Activated T-helper 17 cell treated with anti-CD3 and anti-CD28 coated beads, Interleukin-2, amount 50 U/mL, for 72 hours (primary cell): ENCODE measurements around the gene ACOX2. TPM values are rescaled to one million over a fixed set of nuclear protein-coding genes. Genes with fewer than 3 reads are reported as not detected.
A peak's percentile ranks its signal among the peaks of the same experiment; 100 is the strongest.

Experiments used
- ATAC-seq: fragments of 150-1000 bp; cut with Tn5 transposase; replicated peaks from 2 replicates; pipeline ENCODE4 v1.10.0; 2021; ENCODE audit warnings: mild to moderate bottlenecking, moderate library complexity
- H3K27ac Mint-ChIP-seq: one replicate; pipeline ENCODE4 v1.8.0; 2022; ENCODE audit warnings: mixed read lengths
- H3K27me3 Mint-ChIP-seq: one replicate; pipeline ENCODE4 v1.8.0; 2022; ENCODE audit warnings: mixed read lengths
- H3K36me3 Mint-ChIP-seq: one replicate; pipeline ENCODE4 v1.8.0; 2022; ENCODE audit warnings: low read depth, mild to moderate bottlenecking, mixed read lengths
- H3K4me1 Mint-ChIP-seq: one replicate; pipeline ENCODE4 v1.8.0; 2022; ENCODE audit warnings: mixed read lengths
- H3K4me3 Mint-ChIP-seq: one replicate; pipeline ENCODE4 v1.8.0; 2022; ENCODE audit warnings: mild to moderate bottlenecking, mixed read lengths
- H3K9me3 Mint-ChIP-seq: one replicate; pipeline ENCODE4 v1.8.0; 2022; ENCODE audit warnings: mixed read lengths
- total RNA-seq, 2 donors: library from RNA; stranded (reverse); gene quantifications; one replicate each; pipeline ENCODE4 v1.2.3, GENCODE V29; 2022

Gene ACOX2
- total RNA-seq, 2 donors from 2014 or later = not detected

DNA sequence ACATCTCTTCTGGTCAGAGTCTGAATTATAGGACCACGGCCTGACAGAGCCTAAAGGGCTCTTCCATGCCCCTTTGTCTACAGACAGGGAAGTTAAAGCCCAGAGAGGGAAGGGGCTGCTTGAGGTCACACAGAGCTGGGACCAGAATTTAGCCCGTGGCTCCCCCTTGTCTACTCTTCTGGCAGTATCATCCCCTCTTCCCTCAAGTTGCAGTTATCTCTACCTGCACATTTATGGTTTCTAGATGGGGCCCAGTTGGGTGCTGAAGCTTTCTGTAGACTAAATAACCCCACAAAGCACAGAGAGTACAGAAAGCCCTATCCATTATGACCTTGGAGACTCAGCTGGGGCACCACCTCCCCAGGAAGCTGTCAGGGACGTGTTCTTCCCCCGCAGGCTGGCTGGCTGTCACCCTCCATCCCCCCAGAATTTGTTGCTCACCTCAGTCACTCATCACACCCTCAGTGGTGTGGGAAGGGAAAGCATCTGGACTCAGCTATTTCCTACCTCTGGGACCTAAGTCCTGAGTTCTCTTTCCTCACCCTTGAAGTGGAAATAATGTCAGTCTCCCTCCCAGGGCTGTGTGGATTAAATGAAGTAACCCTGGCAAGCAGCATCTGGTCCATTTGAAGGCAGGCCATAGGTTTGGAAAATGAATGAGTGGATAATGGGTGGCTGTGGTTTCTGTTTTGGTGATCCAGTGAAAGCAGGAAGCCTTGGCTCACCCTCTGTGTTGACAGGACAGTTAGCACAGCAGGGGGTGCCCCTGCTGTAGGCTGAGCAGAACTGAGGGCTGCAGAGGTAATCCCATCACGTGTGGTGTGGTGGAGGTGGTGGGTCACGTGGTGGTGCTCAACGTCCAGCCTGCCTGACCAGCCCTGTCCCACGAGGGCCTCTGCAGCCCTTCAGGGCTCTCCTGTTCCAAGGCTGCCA, 16.3 kb downstream of the ACOX2 start:
- no peak for ATAC-seq
- Mint-ChIP-seq H3K27me3 (no peaks in the 10 kb centered on the region), H3K36me3 (no peaks in the 10 kb centered on the region), H3K4me3 (no peak overlapping the region), H3K4me1 (no peaks in the 10 kb centered on the region), H3K9me3 (no peaks in the 10 kb centered on the region), H3K27ac (no peak overlapping the region)

GRCh38 chr3:58519668-58520402, 17.2 kb downstream of the ACOX2 start:
- no peak overlapping the region for H3K4me3 Mint-ChIP-seq
- no peaks in the 10 kb centered on the region for H3K36me3 Mint-ChIP-seq
- H3K27ac Mint-ChIP-seq = no peak overlapping the region
- no peak for ATAC-seq
- no peaks in the 10 kb centered on the region for H3K9me3 Mint-ChIP-seq
- no peaks in the 10 kb centered on the region for H3K4me1 Mint-ChIP-seq
- no peaks in the 10 kb centered on the region for H3K27me3 Mint-ChIP-seq

- Mint-ChIP-seq H3K4me1 (no peaks in the 10 kb centered on the region), H3K9me3 (no peaks in the 10 kb centered on the region)
Measured at GRCh38 chr3:58518291-58518789, 18.6 kb downstream of the ACOX2 start.

DNA sequence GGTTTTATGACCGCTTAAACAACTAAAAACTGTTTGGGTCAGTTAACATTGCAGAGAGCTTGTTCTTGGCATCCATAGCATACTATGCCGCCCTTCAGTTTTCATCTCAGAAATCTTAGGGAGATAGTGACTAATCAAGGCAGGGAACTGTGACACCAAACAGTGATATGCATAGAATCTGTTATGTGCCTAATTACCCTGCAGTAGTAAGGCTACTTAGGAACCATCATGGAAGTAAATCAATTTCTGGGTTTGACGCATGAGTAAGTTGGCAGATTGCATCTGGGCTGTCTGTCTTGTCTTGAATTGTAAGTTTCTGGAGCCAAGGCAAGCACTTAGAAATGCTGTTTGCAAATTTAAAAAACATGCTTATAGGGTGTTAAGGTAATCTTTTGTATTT, 22.6 kb downstream of the ACOX2 start:
- Mint-ChIP-seq H3K4me3 (no peak overlapping the region), H3K4me1 (no peaks in the 10 kb centered on the region), H3K36me3 (no peaks in the 10 kb centered on the region), H3K9me3 (peaks cover 3% of the 10 kb centered on the region), H3K27me3 (no peaks in the 10 kb centered on the region), H3K27ac (no peak overlapping the region)
- ATAC-seq = no peak

More at GRCh38 chr3:58518291-58518789, 18.6 kb downstream of the ACOX2 start:
- Mint-ChIP-seq H3K4me3 (no peak overlapping the region), H3K27me3 (no peaks in the 10 kb centered on the region), H3K27ac (no peak overlapping the region), H3K36me3 (no peaks in the 10 kb centered on the region)
- no peak for ATAC-seq

DNA sequence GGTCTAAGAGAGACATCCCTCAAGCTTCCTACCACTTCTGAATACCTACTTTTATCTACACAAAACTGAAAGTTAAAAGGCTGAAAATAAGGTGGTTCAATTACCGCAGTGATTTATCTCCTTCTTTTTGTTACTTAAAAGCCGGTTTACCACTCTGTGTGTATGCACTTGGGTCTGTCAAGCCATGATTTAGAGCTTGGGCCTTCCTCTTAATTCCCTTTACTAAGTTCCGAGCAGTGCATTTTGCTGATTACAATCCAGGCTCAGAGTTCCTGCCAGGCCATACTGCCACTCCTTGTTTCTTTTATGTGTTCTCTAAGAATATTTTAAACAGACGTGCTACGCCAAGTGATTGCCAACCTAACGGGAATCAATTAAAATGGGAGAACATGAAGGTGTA, 28.6 kb downstream of the ACOX2 start:
- no peak overlapping the region for H3K4me3 Mint-ChIP-seq
- no peak for ATAC-seq
- no peaks in the 10 kb centered on the region for H3K36me3 Mint-ChIP-seq
- H3K4me1 Mint-ChIP-seq = no peaks in the 10 kb centered on the region
- H3K27ac Mint-ChIP-seq = no peak overlapping the region
- peaks cover 3% of the 10 kb centered on the region for H3K9me3 Mint-ChIP-seq
- no peaks in the 10 kb centered on the region for H3K27me3 Mint-ChIP-seq

DNA sequence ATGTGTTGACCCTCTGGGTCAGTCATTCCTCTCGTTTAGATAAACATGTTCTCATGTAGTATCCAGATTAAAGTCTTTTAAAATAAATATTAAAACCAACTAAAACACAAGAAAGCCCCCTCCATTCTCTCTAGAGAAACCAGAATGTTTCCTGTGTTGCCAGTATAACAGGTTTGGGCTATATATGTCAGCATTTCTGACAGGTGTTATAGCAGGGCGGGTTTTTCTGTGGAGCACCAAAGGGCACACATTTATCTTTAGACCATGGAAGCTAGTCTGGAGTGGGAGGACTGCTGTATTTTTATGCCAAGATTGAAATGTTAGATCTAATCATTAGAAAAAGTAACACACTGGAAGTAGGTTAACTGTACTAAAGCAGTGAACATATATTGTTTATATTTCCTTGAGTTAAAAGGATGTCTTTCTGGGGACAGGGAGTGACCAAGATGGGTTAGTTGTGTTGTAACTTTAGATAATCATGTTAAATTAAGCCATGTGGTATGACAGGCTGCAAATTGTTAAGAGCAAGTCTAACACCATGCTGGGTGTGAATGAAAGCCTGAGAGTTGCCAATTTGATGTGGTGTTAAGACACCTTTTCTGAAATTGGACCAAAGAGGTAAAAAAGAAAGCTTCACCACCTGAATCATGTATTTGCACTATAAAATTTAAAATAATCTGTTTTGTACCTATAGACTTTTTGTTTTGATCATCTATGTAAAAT, 29.5 kb downstream of the ACOX2 start:
- Mint-ChIP-seq H3K4me3 (no peak overlapping the region), H3K9me3 (peaks cover 3% of the 10 kb centered on the region), H3K36me3 (peaks cover 3% of the 10 kb centered on the region), H3K27ac (no peak overlapping the region), H3K27me3 (no peaks in the 10 kb centered on the region), H3K4me1 (no peaks in the 10 kb centered on the region)
- ATAC-seq = no peak

DNA sequence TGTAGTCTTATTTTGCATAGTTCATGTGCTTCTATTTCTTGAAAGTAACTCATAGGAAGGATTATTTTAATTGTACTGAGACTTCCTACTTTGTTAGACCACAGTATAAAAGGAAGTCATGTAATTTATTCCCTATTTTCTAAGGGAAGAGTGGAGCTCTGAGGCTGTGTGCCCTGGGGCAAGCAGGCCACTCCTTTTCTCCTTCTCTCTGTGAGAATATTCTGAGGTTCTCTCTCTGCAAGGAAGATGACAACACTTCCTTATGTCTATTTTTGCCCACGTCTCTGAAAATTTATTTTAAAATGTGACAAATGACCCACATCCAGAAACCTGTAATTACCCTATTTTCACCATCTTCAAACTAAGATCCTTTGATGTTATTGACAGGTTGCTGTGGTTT, 34.1 kb downstream of the ACOX2 start:
- no peaks in the 10 kb centered on the region for H3K4me1 Mint-ChIP-seq
- no peak overlapping the region for H3K27ac Mint-ChIP-seq
- ATAC-seq = no peak
- no peaks in the 10 kb centered on the region for H3K9me3 Mint-ChIP-seq
- no peak overlapping the region for H3K4me3 Mint-ChIP-seq
- H3K36me3 Mint-ChIP-seq = peaks cover 32% of the 10 kb centered on the region
- no peaks in the 10 kb centered on the region for H3K27me3 Mint-ChIP-seq

DNA sequence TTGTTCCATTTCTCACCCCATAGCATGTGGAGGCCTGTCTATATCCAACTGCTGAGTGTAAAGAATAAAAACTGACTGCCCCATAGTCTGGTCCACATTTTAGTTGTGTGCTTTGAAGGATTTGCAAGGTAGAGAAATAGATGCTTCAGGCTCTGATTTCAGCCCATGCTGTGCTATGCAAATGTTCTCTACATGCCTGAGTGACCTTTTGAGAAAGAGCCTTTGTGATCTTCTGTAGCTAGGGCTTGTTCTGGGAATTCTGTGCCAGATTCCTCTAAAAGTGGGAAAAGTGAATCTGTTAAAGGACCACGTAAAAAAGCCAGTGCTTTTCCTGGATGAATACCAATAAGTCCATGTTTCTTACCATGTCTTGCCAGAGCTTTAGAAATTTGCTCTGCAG, 39.9 kb downstream of the ACOX2 start:
- H3K4me3 Mint-ChIP-seq = no peak overlapping the region
- peaks cover 23% of the 10 kb centered on the region for H3K4me1 Mint-ChIP-seq
- H3K9me3 Mint-ChIP-seq = no peaks in the 10 kb centered on the region
- H3K27ac Mint-ChIP-seq = no peak overlapping the region
- no peak for ATAC-seq
- H3K27me3 Mint-ChIP-seq = no peaks in the 10 kb centered on the region
- peaks cover 24% of the 10 kb centered on the region for H3K36me3 Mint-ChIP-seq

- ATAC-seq = no peak
- no peaks in the 10 kb centered on the region for H3K27me3 Mint-ChIP-seq
- peaks cover 17% of the 10 kb centered on the region for H3K36me3 Mint-ChIP-seq
- no peak overlapping the region for H3K27ac Mint-ChIP-seq
- H3K4me1 Mint-ChIP-seq = peaks cover 26% of the 10 kb centered on the region
- H3K4me3 Mint-ChIP-seq = no peak overlapping the region
- H3K9me3 Mint-ChIP-seq = no peaks in the 10 kb centered on the region
Measured at GRCh38 chr3:58496206-58496857, 40.7 kb downstream of the ACOX2 start.

GRCh38 chr3:58495101-58495500, 41.9 kb downstream of the ACOX2 start:
- Mint-ChIP-seq H3K4me3 (no peak overlapping the region), H3K4me1 (peaks cover 28% of the 10 kb centered on the region)
- ATAC-seq = no peak

GRCh38 chr3:58494107-58494506, 42.9 kb downstream of the ACOX2 start:
- no peak for ATAC-seq
- Mint-ChIP-seq H3K4me1 (peaks cover 28% of the 10 kb centered on the region), H3K36me3 (peaks cover 2% of the 10 kb centered on the region), H3K27ac (no peak overlapping the region), H3K27me3 (no peaks in the 10 kb centered on the region), H3K9me3 (no peaks in the 10 kb centered on the region), H3K4me3 (peak overlapping the region; percentile 93)

More at GRCh38 chr3:58495101-58495500, 41.9 kb downstream of the ACOX2 start:
- Mint-ChIP-seq H3K27me3 (no peaks in the 10 kb centered on the region), H3K36me3 (peaks cover 8% of the 10 kb centered on the region), H3K9me3 (no peaks in the 10 kb centered on the region), H3K27ac (no peak overlapping the region)

DNA sequence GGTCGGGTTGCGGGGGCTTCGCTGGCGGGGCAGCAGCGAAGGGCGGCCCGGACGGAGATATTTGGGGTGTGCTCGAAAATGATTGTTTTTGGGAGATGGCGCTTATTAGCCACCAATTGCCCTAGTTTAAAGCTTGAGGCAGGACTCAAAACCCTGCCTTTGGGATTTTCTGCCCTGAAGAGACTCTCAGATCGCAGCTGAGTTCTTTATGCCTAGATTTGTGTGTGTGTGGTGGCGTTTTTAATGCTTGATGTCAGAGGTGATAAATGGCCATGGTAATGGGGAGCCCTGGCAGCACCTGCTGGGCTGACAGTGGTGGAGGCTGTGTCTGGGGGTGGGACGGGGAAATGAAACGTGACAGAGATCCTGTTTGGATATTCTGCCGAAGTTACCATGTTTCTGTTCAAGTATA, 44.5 kb downstream of the ACOX2 start:
- Mint-ChIP-seq H3K9me3 (no peaks in the 10 kb centered on the region), H3K36me3 (no peaks in the 10 kb centered on the region), H3K27me3 (no peaks in the 10 kb centered on the region), H3K27ac (peak overlapping the region; percentile 74), H3K4me3 (peak overlapping the region; percentile 93), H3K4me1 (peaks cover 27% of the 10 kb centered on the region)
- peak; percentile 33 for ATAC-seq

- Mint-ChIP-seq H3K27ac (peak within 1 kb of the TSS; percentile 74), H3K4me1 (peaks cover 29% of the 10 kb centered on the region), H3K4me3 (peak within 1 kb of the TSS; percentile 93), H3K9me3 (no peaks in the 10 kb centered on the region), H3K27me3 (no peaks in the 10 kb centered on the region), H3K36me3 (no peaks in the 10 kb centered on the region)
- peak; percentile 94 for ATAC-seq
Measured at GRCh38 chr3:58491506-58492402, 45.2 kb downstream of the ACOX2 start, which contains the start of gene KCTD6. TSS of gene KCTD6 (plus strand) at chr3:58492096. CDS start at chr3:58498756, 6,660 bp downstream.
